HG02678 (cell line): ENCODE results near the gene PFKFB2.

Source experiments
- ATAC-seq: cut with Tn5 transposase; IDR thresholded peaks from one replicate; pipeline ENCODE4 v1.9.1; 2021; ENCODE audit warnings: mild to moderate bottlenecking, moderate library complexity; ENCODE audit not compliant: unreplicated experiment

PFKFB2 gene

DNA sequence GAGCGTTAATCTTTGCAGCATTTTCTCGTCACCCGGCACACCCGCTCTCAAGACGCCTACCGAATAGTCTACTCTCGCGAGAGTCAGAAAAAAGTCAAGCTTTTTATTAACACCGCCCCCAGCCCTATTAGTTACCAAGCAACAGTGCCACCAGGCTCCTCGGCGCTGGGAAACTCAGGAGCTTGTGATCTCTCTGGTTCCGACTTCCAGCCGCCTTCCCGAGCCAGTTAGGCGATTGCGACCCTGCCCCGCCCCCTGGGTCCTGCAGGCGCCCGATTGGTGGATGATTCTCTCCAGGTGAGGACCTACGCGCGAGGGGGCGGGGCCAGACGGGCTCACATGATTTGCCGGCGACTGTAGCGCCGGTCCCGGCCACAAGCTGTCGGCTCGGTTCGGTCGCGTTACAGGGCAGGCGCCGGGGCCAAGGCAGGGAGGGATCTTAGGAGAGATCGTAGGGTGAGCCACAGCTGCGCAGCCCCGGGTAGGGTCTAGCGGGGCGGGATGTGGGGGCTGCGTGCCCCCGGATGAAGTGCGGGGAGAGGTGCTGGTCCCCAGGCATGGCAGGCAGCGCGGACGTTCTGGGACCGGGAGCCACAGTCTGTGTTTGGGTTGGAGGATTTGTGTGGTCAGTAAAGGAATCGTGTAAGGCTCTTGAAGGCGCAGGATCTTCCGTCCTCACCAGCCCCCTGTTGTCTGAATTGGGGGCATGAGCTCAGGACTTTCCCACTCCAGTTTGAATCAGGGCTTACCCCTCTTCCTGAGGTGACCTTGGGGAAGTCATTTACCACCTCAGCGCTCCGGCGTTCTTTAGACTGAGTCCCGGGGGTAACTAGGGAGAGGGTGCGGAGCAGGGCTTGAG, at the start of gene PFKFB2:
TSS of gene PFKFB2 (plus strand) at position 365 of the 859 bp plus-strand sequence. CDS start 1,443 bp downstream, outside the sequence.
- peak; percentile 76 for ATAC-seq

DNA sequence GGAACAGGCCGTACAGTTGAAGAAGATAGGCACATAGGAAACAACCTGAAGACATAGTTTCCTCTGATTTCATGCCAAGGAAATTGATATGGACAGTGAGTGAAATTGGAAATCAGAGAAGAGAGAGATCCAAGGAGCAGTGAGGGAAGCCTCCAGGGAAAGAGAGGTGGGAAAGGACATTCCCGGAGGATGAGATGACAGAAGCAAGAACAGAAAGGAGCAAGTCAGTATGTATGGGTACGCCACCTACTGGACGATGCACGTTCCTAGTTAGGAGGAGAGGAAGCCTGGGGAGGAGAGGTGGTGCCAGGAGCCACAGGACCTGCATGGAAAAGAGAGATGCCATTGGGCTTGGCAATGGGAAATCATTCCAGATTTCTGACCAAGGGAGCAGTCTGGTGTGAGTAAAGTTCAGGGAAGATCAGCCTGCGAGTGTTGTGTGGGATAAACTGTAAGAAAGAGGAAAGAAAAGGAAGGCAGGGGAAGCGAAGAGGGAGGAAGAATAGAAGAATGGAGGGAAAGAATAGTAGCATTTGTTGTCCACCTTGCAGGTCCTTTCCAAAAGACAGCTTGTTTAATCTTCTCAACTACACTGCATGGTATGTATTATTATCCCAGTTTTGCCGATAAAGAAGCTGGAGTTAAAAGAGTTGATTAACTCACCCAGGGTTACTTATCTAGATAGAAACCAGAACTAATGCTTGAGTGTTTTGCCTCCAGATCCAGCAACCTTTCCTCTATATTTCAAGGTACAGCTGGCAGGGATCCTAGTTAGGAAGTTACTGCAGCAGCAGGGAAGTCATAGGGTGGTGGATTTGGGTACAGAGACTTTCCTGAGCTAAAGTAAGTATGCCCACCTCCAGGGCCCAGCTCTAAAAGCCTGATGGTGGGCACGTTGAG, 47.9 kb upstream of the PFKFB2 start:
- ATAC-seq = no peak

DNA sequence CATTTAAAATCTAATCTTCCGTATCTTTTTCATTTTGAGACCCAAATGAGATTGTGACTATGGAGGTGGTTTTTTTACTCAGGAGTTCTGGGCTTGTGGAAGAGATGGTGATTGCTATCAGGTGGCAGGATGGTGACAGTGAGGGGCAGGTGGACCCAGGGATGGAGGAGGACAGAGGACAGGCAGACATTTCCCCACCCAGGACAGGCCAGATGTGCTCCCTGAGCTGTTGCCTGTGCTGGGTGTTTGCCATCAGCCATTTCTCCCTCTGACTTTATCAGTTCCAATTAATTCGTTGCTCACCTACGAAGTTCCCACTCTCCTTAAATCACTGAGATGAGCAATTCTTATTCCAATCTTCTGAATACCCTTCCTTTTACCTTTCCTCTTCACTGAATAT, 47.0 kb upstream of the PFKFB2 start:
- no peak for ATAC-seq

DNA sequence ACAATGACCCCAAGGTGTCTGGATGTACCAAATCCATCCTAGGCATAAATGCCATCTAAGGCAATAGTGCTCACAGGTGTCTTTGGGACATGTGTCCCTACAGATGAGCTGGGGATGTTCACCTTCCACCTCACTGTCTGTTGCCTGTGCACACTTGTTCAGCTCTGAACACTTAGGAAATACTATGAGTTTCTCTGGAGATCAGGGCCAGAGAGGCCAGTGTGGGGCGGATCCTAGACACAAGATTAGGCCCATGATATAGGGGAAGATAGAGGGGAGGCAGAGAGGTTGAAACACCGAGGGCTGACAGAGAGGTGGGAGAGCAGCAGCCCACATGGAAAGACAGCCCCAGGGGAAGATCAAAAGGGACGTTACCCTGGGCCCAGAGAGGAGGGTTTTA, 46.2 kb upstream of the PFKFB2 start:
- no peak for ATAC-seq

DNA sequence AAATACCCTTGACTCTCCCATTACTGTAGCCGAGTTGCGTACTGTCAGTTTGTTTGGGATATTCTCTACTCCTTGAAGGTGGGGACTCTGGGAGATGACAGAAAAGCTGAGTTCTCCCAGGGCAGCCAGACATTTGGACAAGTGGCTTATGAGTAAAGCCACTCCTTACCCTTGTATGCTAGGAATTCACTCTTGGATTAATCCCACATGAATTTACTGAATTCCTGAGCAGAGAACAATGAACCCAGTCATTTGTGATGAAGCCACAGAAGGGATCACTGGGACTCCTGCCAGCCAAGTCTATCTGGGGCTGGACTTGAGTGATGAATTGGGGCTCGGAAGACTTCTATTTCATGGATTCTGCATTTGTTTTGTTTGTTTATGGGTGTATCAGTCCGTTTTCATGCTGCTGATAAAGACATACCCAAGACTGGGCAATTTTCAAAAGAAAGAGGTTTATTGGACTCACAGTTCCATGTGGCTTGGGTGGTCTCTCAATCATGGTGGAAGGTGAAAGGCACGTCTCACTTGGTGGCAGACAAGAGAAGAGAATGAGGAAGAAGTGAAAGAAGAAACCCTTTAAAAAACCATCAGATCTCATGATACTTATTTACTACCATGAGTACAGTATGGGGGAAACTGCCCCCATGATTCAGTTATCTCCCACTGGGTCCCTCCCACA, 45.6 kb upstream of the PFKFB2 start:
- ATAC-seq = no peak

DNA sequence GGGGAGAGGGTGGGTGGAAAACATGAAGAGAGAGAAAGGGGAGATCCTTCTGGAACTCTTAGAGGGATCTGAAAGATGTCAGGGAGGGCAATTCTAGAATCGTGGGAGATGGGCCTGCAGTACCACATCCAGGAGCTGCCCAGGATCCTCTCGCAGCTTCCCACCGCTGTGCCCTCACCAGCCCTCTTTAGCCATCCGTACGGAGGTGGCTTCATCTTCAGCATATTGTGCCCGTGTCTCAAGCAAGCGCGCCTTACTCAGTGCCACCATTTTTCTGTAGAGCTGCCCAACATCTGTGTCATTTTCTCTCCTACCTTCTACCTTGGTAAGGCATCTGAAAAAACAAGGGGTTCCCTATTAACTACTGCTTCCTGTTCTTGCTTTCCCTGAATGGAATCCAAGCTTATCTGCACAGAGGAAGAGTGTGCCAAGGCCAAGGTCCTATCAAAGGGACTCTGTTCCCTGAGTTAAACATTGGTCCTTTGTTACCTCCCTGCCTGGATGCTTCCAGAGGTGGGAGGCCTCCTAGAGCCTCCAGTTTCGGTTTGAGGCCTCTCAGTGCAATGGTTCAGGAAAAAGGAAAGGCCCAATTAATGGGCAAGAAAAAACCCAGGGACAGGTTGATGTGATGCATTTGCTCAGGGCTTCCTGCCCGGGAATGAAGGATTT, 43.8 kb upstream of the PFKFB2 start:
- no peak for ATAC-seq

DNA sequence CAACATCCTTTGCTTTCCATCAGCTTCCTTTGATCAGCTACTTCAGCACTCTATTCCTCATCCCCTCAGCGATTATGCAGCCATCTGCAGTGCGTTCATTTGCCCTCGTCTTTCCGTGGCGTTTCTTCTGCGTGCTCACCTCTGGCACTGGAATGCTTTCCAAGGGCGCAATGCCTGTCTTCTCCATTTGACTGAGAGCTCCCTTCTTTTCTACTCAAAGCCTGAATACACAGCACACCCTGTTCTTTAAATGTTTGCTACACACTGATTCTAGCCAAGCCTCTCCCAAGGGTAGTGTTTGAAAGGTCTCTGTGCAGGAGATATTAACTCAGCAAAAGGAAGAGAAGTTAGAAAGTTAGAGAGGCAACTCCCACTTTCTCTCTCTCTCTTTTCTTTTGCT, 43.1 kb upstream of the PFKFB2 start:
- ATAC-seq = no peak

DNA sequence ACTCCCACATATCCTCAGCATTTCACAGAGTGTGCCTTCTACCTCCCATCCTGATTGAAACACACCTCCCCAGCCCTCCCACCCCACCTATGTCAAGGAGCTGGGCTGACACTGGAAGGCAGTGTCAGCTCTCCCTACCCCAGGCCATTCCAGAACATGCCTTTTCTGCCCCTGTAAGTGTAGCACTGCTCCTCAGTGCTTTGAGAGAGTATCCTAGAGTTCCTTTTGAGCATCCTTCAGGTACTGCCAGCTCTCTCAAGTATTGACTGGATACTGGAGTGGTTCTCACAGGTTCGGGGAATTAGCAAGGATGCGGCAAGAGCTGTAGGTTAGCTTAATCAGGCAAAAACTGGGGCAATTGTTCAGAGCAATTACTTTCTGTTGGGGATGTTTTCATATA, 42.3 kb upstream of the PFKFB2 start:
- ATAC-seq = no peak

DNA sequence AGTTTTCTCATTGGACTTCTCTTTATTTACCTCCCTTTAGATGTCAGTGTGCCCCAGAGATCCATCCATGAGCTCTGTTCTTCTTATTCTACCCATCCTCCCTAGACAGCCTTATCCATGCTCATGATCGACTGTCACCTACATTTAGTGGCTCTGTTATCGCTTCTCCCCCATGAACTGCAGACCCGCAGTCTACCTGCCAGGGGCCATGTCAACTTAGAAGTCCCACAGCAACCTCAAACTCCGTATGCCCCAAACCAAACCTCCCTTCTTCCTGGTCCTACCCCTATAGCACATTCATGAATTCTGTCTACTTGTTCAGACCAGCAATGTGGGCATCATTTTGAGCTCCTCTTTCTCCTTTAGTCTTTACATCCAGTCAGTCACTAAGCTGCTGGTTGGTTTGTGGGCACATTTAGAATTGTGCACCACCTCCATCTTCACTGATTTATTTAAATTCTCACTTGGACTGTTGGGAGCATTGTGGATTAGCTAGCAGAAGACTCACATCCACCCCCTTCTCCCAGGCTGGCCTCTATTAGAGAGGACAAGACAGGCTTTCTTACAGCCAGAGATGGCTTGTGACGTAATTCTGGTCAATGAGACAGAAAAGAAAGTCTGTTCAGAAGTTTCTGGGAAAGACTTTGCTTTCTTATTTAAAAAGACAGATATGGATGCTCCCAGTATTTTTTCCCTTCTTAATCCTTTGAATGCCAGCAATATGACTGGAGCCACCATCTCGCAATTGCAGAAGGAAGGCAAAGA, 39.6 kb upstream of the PFKFB2 start:
- ATAC-seq = no peak

DNA sequence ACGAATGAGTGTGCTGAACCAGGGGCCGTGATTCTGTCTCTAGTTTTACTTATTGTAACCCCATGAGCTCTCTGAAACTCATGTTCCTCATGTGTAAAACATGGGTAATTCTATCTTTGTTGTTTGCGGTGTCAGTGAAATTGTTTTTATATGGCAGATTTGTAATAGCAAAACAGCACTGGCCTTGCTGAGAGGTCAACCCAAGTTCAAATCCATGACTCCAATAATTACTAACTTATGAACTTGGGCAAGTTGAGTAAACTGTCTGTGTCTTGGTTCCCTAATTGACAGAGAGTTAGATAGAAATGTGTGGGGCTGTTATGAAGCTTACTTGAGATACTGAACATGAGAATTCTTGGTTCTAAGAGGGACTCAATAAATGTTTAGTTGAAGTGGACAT, 38.3 kb upstream of the PFKFB2 start:
- ATAC-seq = no peak

DNA sequence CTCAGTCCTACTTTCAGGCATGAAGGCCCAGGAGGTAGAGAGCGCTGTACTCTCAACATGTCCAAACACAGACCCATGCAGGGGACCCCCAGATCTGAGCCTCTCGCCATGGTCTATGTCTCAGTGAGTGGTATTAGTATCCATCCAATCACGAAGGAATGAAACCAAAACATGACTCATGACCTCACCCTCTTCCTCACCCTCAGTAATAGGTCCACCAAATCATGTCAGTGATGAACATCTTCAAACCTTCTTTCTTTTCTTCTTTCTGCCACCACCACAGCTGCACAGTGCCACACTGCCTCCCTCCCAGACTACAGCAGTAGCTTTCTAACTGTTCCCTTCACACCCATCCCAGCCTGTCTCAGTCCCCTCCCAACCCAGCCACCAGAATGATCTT, 37.3 kb upstream of the PFKFB2 start:
- no peak for ATAC-seq

DNA sequence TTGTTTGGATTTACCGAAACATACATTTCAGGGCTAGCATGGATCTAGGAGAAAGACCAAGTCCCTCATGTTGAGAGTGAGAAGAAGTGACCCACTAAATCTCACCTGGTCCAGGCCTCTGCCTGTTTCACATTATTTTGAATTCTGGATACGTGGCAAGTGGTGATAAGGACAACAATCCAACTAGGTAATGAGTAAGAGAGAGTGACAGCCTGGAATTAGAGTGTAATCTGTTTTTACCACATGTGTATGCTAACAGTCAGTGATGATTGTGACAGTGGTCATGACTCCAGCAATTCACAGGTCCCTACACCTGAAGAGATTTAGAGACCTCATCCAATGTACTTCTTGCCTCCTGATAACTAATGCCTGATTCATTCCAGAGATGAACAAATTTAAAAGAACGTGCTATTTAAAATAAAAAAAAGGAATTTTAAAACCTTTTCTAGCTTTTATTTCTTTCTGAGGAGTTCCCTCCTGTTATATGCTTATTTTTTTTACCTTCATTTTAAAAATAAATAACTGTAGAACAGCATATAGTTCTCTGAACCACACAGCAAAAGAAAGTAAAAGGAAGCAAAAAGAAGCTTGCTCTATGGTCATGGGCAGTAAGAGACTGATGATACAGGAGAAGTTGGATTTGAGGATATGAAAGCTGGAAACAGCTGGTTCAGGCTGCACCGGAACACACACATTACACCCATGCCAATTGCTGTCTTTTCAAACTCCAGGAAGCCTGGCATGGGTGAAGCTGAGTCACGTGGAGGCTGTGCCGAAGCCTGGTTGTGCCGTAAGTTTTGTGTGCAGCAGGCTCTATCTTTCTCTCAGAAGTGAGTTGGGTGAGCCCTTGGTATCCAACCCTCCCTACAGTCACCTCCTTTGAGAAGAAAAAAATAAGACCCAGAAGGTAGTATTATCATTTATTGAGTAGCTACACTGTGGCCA, 35.2 kb upstream of the PFKFB2 start:
- ATAC-seq = no peak

DNA sequence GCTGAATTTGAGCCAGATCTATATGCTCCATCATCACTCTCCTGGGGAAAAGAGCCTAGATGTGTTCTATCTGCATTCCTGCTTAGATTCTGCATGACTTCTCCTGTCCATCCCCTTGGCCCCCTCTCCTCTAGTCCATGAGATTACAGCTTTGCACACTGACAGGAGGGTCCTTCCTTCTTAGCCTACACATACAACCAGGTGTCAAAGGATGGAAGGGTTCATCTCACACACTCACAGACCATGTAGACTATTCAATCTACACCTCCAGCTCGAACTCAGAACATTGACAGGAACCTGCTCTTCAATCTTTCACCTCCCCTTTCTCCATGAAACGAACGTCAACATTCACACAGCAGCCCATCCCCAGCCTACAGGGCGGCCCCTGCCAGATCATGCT, 34.4 kb upstream of the PFKFB2 start:
- ATAC-seq = no peak

DNA sequence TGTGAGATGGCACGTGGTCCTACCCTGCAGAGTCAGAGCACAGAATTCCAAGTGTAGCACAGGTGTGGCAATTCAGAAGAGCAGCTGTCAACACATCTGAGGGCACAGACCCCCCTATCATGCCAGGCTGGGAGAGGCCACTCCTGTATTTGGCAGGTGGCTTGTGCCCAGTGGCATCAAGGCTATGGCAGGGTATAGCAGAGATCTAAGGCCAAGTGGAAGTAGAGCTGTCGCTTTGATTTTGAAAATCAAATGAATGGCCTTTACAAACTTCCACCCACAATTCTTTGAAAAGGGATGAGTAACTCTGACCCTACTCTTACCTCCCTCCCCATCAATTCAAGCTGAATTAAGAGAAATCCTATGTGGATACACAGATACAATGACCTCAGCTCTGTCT, 33.9 kb upstream of the PFKFB2 start:
- no peak for ATAC-seq

DNA sequence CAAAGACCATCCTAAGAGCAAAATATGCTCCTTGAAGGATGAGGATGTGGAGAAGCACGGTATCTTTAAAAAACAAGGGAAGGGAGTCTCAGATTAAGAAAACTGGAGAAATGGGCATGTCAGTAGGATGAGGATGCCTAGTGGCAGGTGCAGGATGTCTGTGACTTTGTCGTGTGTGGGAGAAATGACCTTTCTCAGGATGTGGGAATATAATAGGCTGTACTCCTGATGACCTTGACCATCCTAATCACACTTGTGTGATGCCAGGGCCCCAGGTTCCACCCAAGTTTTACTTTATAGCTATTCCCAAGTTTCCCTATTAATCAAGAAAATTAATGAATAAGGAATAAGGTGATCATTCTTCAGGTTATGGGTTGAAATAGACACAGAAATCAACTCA, 33.4 kb upstream of the PFKFB2 start:
- no peak for ATAC-seq

DNA sequence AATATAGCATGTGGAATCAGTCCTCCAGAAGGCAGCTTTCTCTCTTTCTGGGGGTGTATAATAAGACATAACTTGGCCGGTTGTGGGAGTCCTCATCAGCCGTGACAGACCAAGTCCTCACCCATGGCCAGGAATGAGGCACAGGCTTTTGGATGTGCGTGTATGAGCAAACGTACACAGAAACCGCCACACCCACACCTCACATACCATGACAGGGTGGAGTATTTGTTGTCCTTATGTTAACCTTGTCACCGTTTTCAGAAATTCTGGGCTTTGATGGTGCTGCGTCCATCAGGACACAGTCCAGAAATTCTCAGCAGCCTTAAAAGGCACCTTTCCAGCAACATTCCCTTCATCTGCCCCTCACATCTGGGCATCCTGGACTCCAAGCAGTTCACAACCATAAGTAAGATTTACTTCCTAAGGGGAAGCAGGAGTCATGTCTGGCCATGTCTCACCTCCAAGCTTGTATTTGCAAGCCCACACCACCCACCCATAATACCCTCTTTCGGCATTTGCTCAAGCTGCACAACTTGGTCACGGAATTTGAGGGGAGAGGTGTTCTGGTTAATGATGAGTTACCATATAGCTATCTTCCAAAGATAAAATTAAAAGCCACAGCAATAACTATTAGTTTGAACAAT, 32.9 kb upstream of the PFKFB2 start:
- ATAC-seq = no peak

DNA sequence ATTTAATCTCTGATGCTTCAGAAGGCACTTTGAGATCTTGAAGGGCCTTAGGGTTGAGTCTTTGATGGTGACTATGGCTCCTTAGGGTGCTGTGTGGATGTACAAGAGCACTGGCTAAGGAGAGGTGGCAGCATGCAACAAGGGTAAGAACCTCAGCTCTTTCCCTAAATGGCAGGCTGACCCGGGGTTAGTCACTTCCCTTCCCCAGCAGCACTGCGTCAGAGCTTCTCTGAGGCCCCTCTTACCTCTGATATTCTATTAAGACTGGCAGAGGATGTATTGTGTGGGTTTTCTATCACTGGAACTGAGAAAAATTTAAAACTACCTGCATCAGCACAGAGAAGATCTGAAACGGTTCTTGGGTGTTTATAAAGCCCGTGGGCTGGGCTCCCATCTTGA, 32.4 kb upstream of the PFKFB2 start:
- no peak for ATAC-seq

DNA sequence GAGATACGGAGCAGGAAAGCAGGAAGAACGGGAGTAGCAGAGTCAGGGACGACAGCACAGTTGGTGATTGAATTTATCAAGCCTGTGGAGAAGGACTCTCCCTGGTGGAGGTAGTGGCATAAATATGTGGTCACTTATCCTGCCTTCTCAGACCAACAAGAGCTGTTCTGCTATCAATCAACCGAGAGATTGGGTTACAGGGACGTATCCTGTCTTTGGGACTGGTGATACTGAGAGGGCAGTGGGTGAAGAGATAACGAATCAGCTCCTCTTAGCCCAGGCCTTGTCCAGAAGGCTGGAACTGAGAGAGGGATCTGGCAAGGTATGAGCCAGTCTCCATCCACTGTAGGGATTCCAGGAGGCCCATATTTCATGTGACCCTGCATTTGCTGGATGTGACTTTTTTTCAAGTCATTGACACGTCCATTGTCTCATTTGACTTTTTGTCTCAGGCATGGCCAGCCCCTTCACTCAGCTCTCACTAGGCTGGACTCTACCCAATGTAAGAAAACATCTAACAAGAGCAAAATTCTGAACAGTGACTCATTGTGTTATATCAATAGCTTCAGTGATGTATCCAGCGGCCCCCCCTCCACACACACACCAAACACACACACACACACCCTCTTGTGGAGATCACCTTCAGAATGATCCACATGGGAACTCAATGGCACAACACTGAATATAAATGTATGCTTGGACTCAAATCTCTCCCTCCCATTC, 31.8 kb upstream of the PFKFB2 start:
- ATAC-seq = no peak
